A673 (cell line): ENCODE data around the gene PBRM1. TPM values are rescaled to one million over a fixed set of nuclear protein-coding genes. Genes with fewer than 3 reads are reported as not detected.

Experiments
- BruUV-seq: library from RNA; stranded (reverse); fragments of 400-500 nt; replicated peaks from 2 replicates; lab custom pipeline; 2021; lab: Mats Ljungman, UMichigan
- CTCF ChIA-PET: fragments of 300-600 bp; sonication (Branson Sonifier 250); formaldehyde crosslinking; loops from one replicate; lab custom pipeline; 2022; ENCODE audit warnings: antibody characterized with exemption; lab: Charles Lee
- POLR2A ChIA-PET: fragments of 300-600 bp; sonication (Branson Sonifier 250); formaldehyde crosslinking; loops from one replicate; lab custom pipeline; 2022; ENCODE audit warnings: antibody characterized with exemption; ENCODE audit not compliant: low non-redundant PET; lab: Charles Lee
- DNase-seq: peaks from one replicate; pipeline ENCODE4 v3.0.0-alpha.2; 2015; ENCODE audit warnings: low spot score
- H3K27ac ChIP-seq: fragments of 200-600 bp; sonication (generic); 2 replicates; pipeline ENCODE4 v1.5.1; 2016; ENCODE audit warnings: mixed run types, low read depth, mild to moderate bottlenecking, mixed read lengths, antibody characterized with exemption, low read length; ENCODE audit not compliant: poor library complexity, severe bottlenecking
- H3K27me3 ChIP-seq: fragments of 200-600 bp; sonication (generic); replicated peaks from 2 replicates; pipeline ENCODE4 v1.6.1; 2017; ENCODE audit warnings: mixed run types, low read depth, mild to moderate bottlenecking, mixed read lengths, antibody characterized with exemption, low read length; ENCODE audit not compliant: insufficient read depth, poor library complexity
- H3K36me3 ChIP-seq: fragments of 200-600 bp; sonication (generic); 2 replicates; pipeline ENCODE4 v1.6.1; 2016; ENCODE audit warnings: mixed run types, mild to moderate bottlenecking, mixed read lengths, antibody characterized with exemption, low read length; ENCODE audit not compliant: insufficient read depth, poor library complexity, severe bottlenecking
- H3K4me1 ChIP-seq: fragments of 200-600 bp; sonication (generic); 2 replicates; pipeline ENCODE4 v1.6.1; 2017; ENCODE audit warnings: mixed run types, mild to moderate bottlenecking, mixed read lengths, antibody characterized with exemption, low read length; ENCODE audit not compliant: insufficient read depth, poor library complexity, severe bottlenecking
- H3K4me3 ChIP-seq: fragments of 200-600 bp; sonication (generic); 2 replicates; pipeline ENCODE4 v1.5.1; 2016; ENCODE audit warnings: low read depth, mixed run types, mild to moderate bottlenecking, mixed read lengths, low read length; ENCODE audit not compliant: poor library complexity, severe bottlenecking
- H3K9me3 ChIP-seq: fragments of 200-600 bp; sonication (generic); 2 replicates; pipeline ENCODE4 v1.6.1; 2016; ENCODE audit warnings: mixed run types, low read depth, mild to moderate bottlenecking, mixed read lengths, antibody characterized with exemption, low read length; ENCODE audit not compliant: poor library complexity, severe bottlenecking
- EZH2 ChIP-seq: fragments of 200-600 bp; sonication (generic); IDR thresholded peaks from 2 replicates; pipeline ENCODE4 v1.6.1; 2017; ENCODE audit warnings: borderline replicate concordance, low read depth, mild to moderate bottlenecking, mixed read lengths, antibody characterized with exemption, low read length; ENCODE audit not compliant: poor library complexity, severe bottlenecking
- intact Hi-C: fragments of 100-400 bp; cut with micrococcal nuclease; formaldehyde crosslinking; loops from one replicate; pipeline ENCODE4 v1.10.0; 2022; ENCODE audit not compliant: unreplicated experiment
- total RNA-seq: library from RNA; stranded (reverse); gene quantifications from 2 replicates; pipeline ENCODE4 v1.2.3, GENCODE V29; 2021
- TF ChIP-seq, protein P1 (sequence below): fragments of 300-800, 200-600 bp; sonication (generic); conservative IDR thresholded peaks from 2 replicates; pipeline ENCODE4 v1.5.1; 2017; ENCODE audit warnings: low read depth, mild to moderate bottlenecking, antibody characterized with exemption, low read length, moderate library complexity, mixed read lengths

PBRM1 gene
- total RNA-seq, 1 experiment from 2014 or later: 65.0 TPM

- ChIA-PET POLR2A (no interaction called here), CTCF (no interaction called here)
- Histone ChIP-seq H3K36me3 (peaks cover 8% of the 10 kb centered on the region), H3K9me3 (no peaks in the 10 kb centered on the region), H3K4me1 (no peaks in the 10 kb centered on the region), H3K27me3 (no peaks in the 10 kb centered on the region), H3K27ac (no peak overlapping the region), H3K4me3 (no peak overlapping the region)
- BruUV-seq: no TSS peak
- TF ChIP-seq EZH2: no peak
- TF ChIP-seq, protein P1, sequence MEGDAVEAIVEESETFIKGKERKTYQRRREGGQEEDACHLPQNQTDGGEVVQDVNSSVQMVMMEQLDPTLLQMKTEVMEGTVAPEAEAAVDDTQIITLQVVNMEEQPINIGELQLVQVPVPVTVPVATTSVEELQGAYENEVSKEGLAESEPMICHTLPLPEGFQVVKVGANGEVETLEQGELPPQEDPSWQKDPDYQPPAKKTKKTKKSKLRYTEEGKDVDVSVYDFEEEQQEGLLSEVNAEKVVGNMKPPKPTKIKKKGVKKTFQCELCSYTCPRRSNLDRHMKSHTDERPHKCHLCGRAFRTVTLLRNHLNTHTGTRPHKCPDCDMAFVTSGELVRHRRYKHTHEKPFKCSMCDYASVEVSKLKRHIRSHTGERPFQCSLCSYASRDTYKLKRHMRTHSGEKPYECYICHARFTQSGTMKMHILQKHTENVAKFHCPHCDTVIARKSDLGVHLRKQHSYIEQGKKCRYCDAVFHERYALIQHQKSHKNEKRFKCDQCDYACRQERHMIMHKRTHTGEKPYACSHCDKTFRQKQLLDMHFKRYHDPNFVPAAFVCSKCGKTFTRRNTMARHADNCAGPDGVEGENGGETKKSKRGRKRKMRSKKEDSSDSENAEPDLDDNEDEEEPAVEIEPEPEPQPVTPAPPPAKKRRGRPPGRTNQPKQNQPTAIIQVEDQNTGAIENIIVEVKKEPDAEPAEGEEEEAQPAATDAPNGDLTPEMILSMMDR: no peak
- no peak for DNase-seq
- intact Hi-C loops: no loop called here
These were observed 51.9 kb downstream of the PBRM1 start for GRCh38 chr3:52633786-52634185.

GRCh38 chr3:52625041-52625440, 60.7 kb downstream of the PBRM1 start:
- TF ChIP-seq EZH2: no peak
- TF ChIP-seq, protein P1: no peak
- POLR2A ChIA-PET: no interaction called here
- DNase-seq: no peak
- Histone ChIP-seq H3K36me3 (peaks cover 14% of the 10 kb centered on the region), H3K27me3 (no peaks in the 10 kb centered on the region), H3K27ac (no peak overlapping the region), H3K4me3 (no peak overlapping the region), H3K9me3 (no peaks in the 10 kb centered on the region), H3K4me1 (no peaks in the 10 kb centered on the region)
- intact Hi-C loops: loop anchor here (1.0 kb wide), 1 partner anchor 11 kb away; no protein-coding TSS in a partner anchor
- BruUV-seq: no TSS peak
- CTCF ChIA-PET: no interaction called here

- no peak overlapping the region for H3K4me3 ChIP-seq
- H3K27me3 ChIP-seq: no peaks in the 10 kb centered on the region
- CTCF ChIA-PET: no interaction called here
- no peaks in the 10 kb centered on the region for H3K9me3 ChIP-seq
- intact Hi-C loops: no loop called here
- TF ChIP-seq, protein P1: no peak
- no peak for TF ChIP-seq EZH2
- no peaks in the 10 kb centered on the region for H3K4me1 ChIP-seq
- no peak overlapping the region for H3K27ac ChIP-seq
- no TSS peak for BruUV-seq
- H3K36me3 ChIP-seq: peaks cover 14% of the 10 kb centered on the region
- DNase-seq: no peak
- POLR2A ChIA-PET: no interaction called here
These were observed 62.4 kb downstream of the PBRM1 start for GRCh38 chr3:52623234-52623792.
